GM18511 (cell line): Measurements from ENCODE around the gene RRP36.
"Not testable (repeated sequence)": the region's sequence is repeated elsewhere in the genome, so short reads cannot be mapped to it uniquely, and the experiment has no call there.

ENCODE experiments used
- ATAC-seq: cut with Tn5 transposase; IDR thresholded peaks from one replicate; pipeline ENCODE4 v1.9.1; 2021; ENCODE audit warnings: mild to moderate bottlenecking, moderate library complexity; ENCODE audit not compliant: unreplicated experiment

The RRP36 gene

GRCh38 chr6:43036712-43037111 is 15.3 kb downstream of the RRP36 start:
- ATAC-seq: no peak

- ATAC-seq: no peak
These were observed 15.8 kb downstream of the RRP36 start for GRCh38 chr6:43037197-43037596.

- no peak for ATAC-seq
These were observed 16.3 kb downstream of the RRP36 start for GRCh38 chr6:43037706-43038105.

- no peak for ATAC-seq
These were observed 17.3 kb downstream of the RRP36 start for GRCh38 chr6:43038727-43039126.

- no peak for ATAC-seq
These were observed 19.3 kb downstream of the RRP36 start for GRCh38 chr6:43040542-43041257.

GRCh38 chr6:43041475-43041874 is 20.1 kb downstream of the RRP36 start:
- not testable (repeated sequence) for ATAC-seq

- ATAC-seq: no peak
These were observed 21.9 kb downstream of the RRP36 start for GRCh38 chr6:43043310-43043709.

GRCh38 chr6:43045371-43045930 is 24.0 kb downstream of the RRP36 start:
- no peak for ATAC-seq

- ATAC-seq: no peak
These were observed 26.6 kb downstream of the RRP36 start for GRCh38 chr6:43047998-43048397.

GRCh38 chr6:43050981-43051380 is 29.6 kb downstream of the RRP36 start:
- no peak for ATAC-seq

GRCh38 chr6:43052225-43052841 is 30.9 kb downstream of the RRP36 start:
- no peak for ATAC-seq

GRCh38 chr6:43052842-43053544 is 31.6 kb downstream of the RRP36 start:
- peak; percentile 20 for ATAC-seq

- ATAC-seq: peak; percentile 96
These were observed 32.3 kb downstream of the RRP36 start, which contains the start of gene CUL7 for GRCh38 chr6:43053545-43054205. CUL7 (minus strand) TSS chr6:43053851; CDS start chr6:43052788, 1,063 bp downstream.

GRCh38 chr6:43054206-43054943 is 33.0 kb downstream of the RRP36 start:
- ATAC-seq: no peak

- no peak for ATAC-seq
These were observed 34.5 kb downstream of the RRP36 start for GRCh38 chr6:43055966-43056365.

- no peak for ATAC-seq
These were observed 37.1 kb downstream of the RRP36 start for GRCh38 chr6:43058531-43058930.

- ATAC-seq: peak; percentile 93
These were observed 38.0 kb downstream of the RRP36 start, which contains the start of the genes KLC4 and MRPL2 for GRCh38 chr6:43059168-43060033. KLC4 (plus strand) TSS chr6:43059631; CDS start chr6:43061336, 1,705 bp downstream. MRPL2 (minus strand) TSS chr6:43059434; CDS start chr6:43059381, 53 bp downstream.

- ATAC-seq: no peak
These were observed 38.8 kb downstream of the RRP36 start for GRCh38 chr6:43060034-43060754.
